GM18508 (cell line): ENCODE results near the gene MRPS2.
"Not testable (repeated sequence)": the region's sequence is repeated elsewhere in the genome, so short reads cannot be mapped to it uniquely, and the experiment has no call there.

Experiments used
- ATAC-seq: cut with Tn5 transposase; IDR thresholded peaks from one replicate; pipeline ENCODE4 v1.9.1; 2021; ENCODE audit warnings: moderate number of reproducible peaks; ENCODE audit not compliant: insufficient read depth, unreplicated experiment

The MRPS2 gene

GRCh38 chr9:135513351-135513846 lies 12.9 kb downstream of the MRPS2 start:
- no peak for ATAC-seq

- not testable (repeated sequence) for ATAC-seq
Measured at GRCh38 chr9:135513906-135514305, 13.4 kb downstream of the MRPS2 start.

- no peak for ATAC-seq
Measured at GRCh38 chr9:135514342-135515082, 14.0 kb downstream of the MRPS2 start.

GRCh38 chr9:135515083-135515951 lies 14.8 kb downstream of the MRPS2 start:
- ATAC-seq = no peak

GRCh38 chr9:135516132-135516860 lies 15.8 kb downstream of the MRPS2 start:
- ATAC-seq = no peak

- no peak for ATAC-seq
Measured at GRCh38 chr9:135517407-135517822, 16.9 kb downstream of the MRPS2 start.

GRCh38 chr9:135519179-135519971 lies 18.9 kb downstream of the MRPS2 start:
- no peak for ATAC-seq

GRCh38 chr9:135520916-135521607 lies 20.6 kb downstream of the MRPS2 start, which contains the start of gene LCN1:
Gene LCN1 (plus strand): TSS chr9:135521440. CDS start chr9:135521498, 58 bp downstream.
- no peak for ATAC-seq

GRCh38 chr9:135521608-135522095 lies 21.2 kb downstream of the MRPS2 start:
- no peak for ATAC-seq

GRCh38 chr9:135522137-135522877 lies 21.8 kb downstream of the MRPS2 start:
- no peak for ATAC-seq

- ATAC-seq = no peak
Measured at GRCh38 chr9:135522931-135523330, 22.4 kb downstream of the MRPS2 start.

- no peak for ATAC-seq
Measured at GRCh38 chr9:135523521-135524129, 23.1 kb downstream of the MRPS2 start.

- no peak for ATAC-seq
Measured at GRCh38 chr9:135524130-135524861, 23.8 kb downstream of the MRPS2 start.

GRCh38 chr9:135525241-135526088 lies 25.0 kb downstream of the MRPS2 start:
- ATAC-seq = no peak

GRCh38 chr9:135526089-135526729 lies 25.7 kb downstream of the MRPS2 start:
- no peak for ATAC-seq
